B cell (primary cell): ENCODE results near the gene KIAA0232. TPM values are rescaled to one million over a fixed set of nuclear protein-coding genes. Genes with fewer than 3 reads are reported as not detected.

Experiments
- ATAC-seq: fragments of 200-7000 bp; cut with Tn5 transposase; one replicate; pipeline ENCODE4 v1.10.0; 2021; ENCODE audit warnings: low read depth, mild to moderate bottlenecking, moderate number of reproducible peaks, moderate library complexity
- CTCF ChIA-PET: fragments of 350-600 bp; sonication (Branson Sonifier 250); formaldehyde crosslinking; loops from one replicate; lab custom pipeline; 2021; ENCODE audit warnings: antibody characterized with exemption, inconsistent platforms; lab: Charles Lee
- POLR2A ChIA-PET: fragments of 350-600 bp; sonication (Branson Sonifier 250); formaldehyde crosslinking; loops from one replicate; lab custom pipeline; 2021; ENCODE audit warnings: antibody characterized with exemption; lab: Charles Lee
- DNase-seq: peaks from one replicate; pipeline ENCODE4 v3.0.0; 2013
- H2AFZ ChIP-seq: 2 replicates; pipeline ENCODE4 v1.6.1; 2012; ENCODE audit warnings: mild to moderate bottlenecking, low read depth, low read length; ENCODE audit not compliant: insufficient read depth, poor library complexity, severe bottlenecking
- H3K27ac ChIP-seq, 2 donors: 1 replicate in 1 of 2; 2 replicates in 1 of 2; pipeline ENCODE4 v1.5.1; 2012 to 2013; ENCODE audit warnings: low read length in 2 of 2, mild to moderate bottlenecking in 2 of 2, moderate library complexity in 1 of 2
- H3K27me3 ChIP-seq, 4 experiments: fragments of 200-600 bp in 1 of 4; sonication (generic) in 1 of 4; replicated peaks in 1 of 4; 1 replicate in 2 of 4; 2 replicates in 2 of 4; pipeline versions ENCODE4 v1.6.1 to v1.7.0; 2013 to 2016; ENCODE audit warnings: low read length in 3 of 4, mild to moderate bottlenecking in 2 of 4, mixed read lengths in 1 of 4, moderate library complexity in 1 of 4; ENCODE audit not compliant: insufficient read depth in 4 of 4, control insufficient read depth in 3 of 4; ENCODE audit errors: control extremely low read depth in 1 of 4
- H3K36me3 ChIP-seq, 2 experiments: replicated peaks in 1 of 2; 1 replicate in 1 of 2; 2 replicates in 1 of 2; pipeline versions ENCODE4 v1.6.1 to v1.7.1; 2013; ENCODE audit warnings: low read length in 1 of 2; ENCODE audit not compliant: insufficient read depth in 2 of 2, control insufficient read depth in 1 of 2; ENCODE audit errors: control extremely low read depth in 1 of 2, extremely low read depth in 1 of 2
- H3K4me1 ChIP-seq, 2 donors: fragments of 200-600 bp in 1 of 2; sonication (generic) in 1 of 2; 1 replicate in 1 of 2; 2 replicates in 1 of 2; pipeline versions ENCODE4 v1.5.1 to v1.6.1; 2013 to 2017; ENCODE audit warnings: low read length in 2 of 2; ENCODE audit not compliant: control insufficient read depth in 2 of 2, insufficient read depth in 2 of 2
- H3K4me2 ChIP-seq: replicated peaks from 2 replicates; pipeline ENCODE3; 2012; ENCODE audit warnings: mild to moderate bottlenecking, low read depth, low read length; ENCODE audit not compliant: poor library complexity, severe bottlenecking
- H3K4me3 ChIP-seq, 5 experiments: fragments of 200-600 bp in 1 of 5; sonication (generic) in 1 of 5; 1 replicate in 3 of 5; 2 replicates in 2 of 5; pipeline versions ENCODE4 v1.5.1 to v1.7.0; 2011 to 2016; ENCODE audit warnings: low read length in 4 of 5, mild to moderate bottlenecking in 4 of 5, low read depth in 2 of 5, control low read depth in 1 of 5, moderate library complexity in 1 of 5; ENCODE audit not compliant: insufficient read depth in 1 of 5; ENCODE audit errors: control extremely low read depth in 1 of 5, extremely low read depth in 1 of 5
- H3K79me2 ChIP-seq: fragments of 200-600 bp; sonication (generic); one replicate; pipeline ENCODE4 v1.6.0; 2016; ENCODE audit warnings: low read length; ENCODE audit not compliant: control insufficient read depth, insufficient read depth
- H3K9ac ChIP-seq: fragments of 200-600 bp; sonication (generic); 2 replicates; pipeline ENCODE4 v1.6.1; 2017; ENCODE audit warnings: mild to moderate bottlenecking, low read length, moderate library complexity
- H3K9me3 ChIP-seq, 3 donors: one replicate each; pipeline versions ENCODE4 v1.6.1 to v1.7.1; 2013; ENCODE audit warnings: low read length in 2 of 3; ENCODE audit not compliant: control insufficient read depth in 2 of 3, insufficient read depth in 1 of 3; ENCODE audit errors: control extremely low read depth in 1 of 3
- H4K20me1 ChIP-seq: 2 replicates; pipeline ENCODE4 v1.6.0; 2012; ENCODE audit warnings: mild to moderate bottlenecking, low read length; ENCODE audit not compliant: insufficient read depth, control insufficient read depth, poor library complexity, severe bottlenecking
- H3K27ac Mint-ChIP-seq: one replicate; pipeline ENCODE4 v1.8.0; 2021; ENCODE audit warnings: mixed read lengths
- H3K27me3 Mint-ChIP-seq: one replicate; pipeline ENCODE4 v1.8.0; 2021; ENCODE audit warnings: mixed read lengths
- H3K4me1 Mint-ChIP-seq: one replicate; pipeline ENCODE4 v1.8.0; 2021; ENCODE audit warnings: mixed read lengths
- H3K4me3 Mint-ChIP-seq: one replicate; pipeline ENCODE4 v1.8.0; 2021; ENCODE audit warnings: mixed read lengths
- H3K9me3 Mint-ChIP-seq: one replicate; pipeline ENCODE4 v1.8.0; 2022; ENCODE audit warnings: mixed read lengths; ENCODE audit not compliant: insufficient read depth
- EZH2 ChIP-seq: IDR thresholded peaks from 2 replicates; pipeline ENCODE4 v1.6.1; 2012; ENCODE audit warnings: borderline replicate concordance, low read depth, mild to moderate bottlenecking, moderate library complexity, low read length; ENCODE audit not compliant: insufficient read depth, poor library complexity, severe bottlenecking
- WGBS: methylation state at CpG from one replicate; pipeline ENCODE4 v1.1.5; 2013; ENCODE audit warnings: missing lambda C conversion rate; ENCODE audit not compliant: insufficient coverage; 5-methylcytosine and 5-hydroxymethylcytosine counted together
- intact Hi-C: fragments of 100-400 bp; cut with micrococcal nuclease; formaldehyde crosslinking; loops from one replicate; pipeline ENCODE4 v1.10.0; 2022
- polyA plus RNA-seq: library from polyadenylated mRNA; depleted of rRNA; stranded (reverse); fragments of >200 nt; gene quantifications from 2 replicates; pipeline ENCODE4 v1.2.3, GENCODE V29; 2012
- total RNA-seq, 2 donors: library from RNA; stranded (reverse); fragments of 120-200 nt in 1 of 2; gene quantifications; 1 replicate in 1 of 2; 2 replicates in 1 of 2; pipeline versions ENCODE4 v1.2.3 to v1.2.4, GENCODE V29; 2013 to 2022
- TF ChIP-seq, protein P1 (sequence below): fragments of 200-600 bp; IDR thresholded peaks from one replicate; pipeline ENCODE4 v1.8.0; 2022; ENCODE audit warnings: antibody characterized with exemption, mild to moderate bottlenecking

KIAA0232 gene
- total and polyA plus RNA-seq, 2 donors (not counting 1 experiment from before 2014, with no cell fraction given): 2.9 to 20.8 TPM

DNA sequence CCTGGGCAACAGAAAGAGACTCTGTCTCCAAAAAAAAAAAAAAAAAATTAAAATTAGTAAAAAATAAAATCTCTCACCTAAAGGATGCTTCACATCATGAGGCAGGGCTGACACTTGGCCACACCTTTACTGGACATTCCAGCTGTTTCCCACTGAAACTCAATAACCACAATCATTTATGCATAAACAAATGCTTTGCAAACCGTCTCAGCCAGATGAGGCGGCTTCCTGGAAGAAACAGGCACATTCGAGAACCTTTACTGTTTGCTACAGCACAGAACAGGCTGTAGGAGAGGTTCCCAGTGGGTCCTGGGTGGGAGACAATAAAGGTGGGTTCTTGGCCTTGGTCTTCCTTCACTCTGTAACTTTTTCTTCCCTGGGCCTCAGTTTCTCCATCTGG is 116.2 kb downstream of the KIAA0232 start:
- H3K9ac ChIP-seq: no peak overlapping the region
- ChIA-PET CTCF (interaction anchor here (1.3 kb wide), 1 partner anchor 172 kb away, joined by 3 read pairs; no protein-coding TSS in a partner anchor), POLR2A (no interaction called here)
- H4K20me1 ChIP-seq: no peaks in the 10 kb centered on the region
- H3K9me3 ChIP-seq: no peaks in the 10 kb centered on the region
- Mint-ChIP-seq H3K4me3 (no peak overlapping the region), H3K9me3 (no peaks in the 10 kb centered on the region), H3K4me1 (peaks cover 2% of the 10 kb centered on the region), H3K27me3 (no peaks in the 10 kb centered on the region), H3K27ac (no peak overlapping the region)
- H3K36me3 ChIP-seq: no peaks in the 10 kb centered on the region
- H3K4me3 ChIP-seq: no peak overlapping the region
- H3K4me1 ChIP-seq: no peaks in the 10 kb centered on the region
- no peak overlapping the region for H3K27ac ChIP-seq
- no peak for DNase-seq
- 0% methylated on average over 1 of the region's 3 CpGs for WGBS
- H3K27me3 ChIP-seq: no peaks in the 10 kb centered on the region
- no peak overlapping the region for H2AFZ ChIP-seq
- H3K4me2 ChIP-seq: no peak overlapping the region
- no peak for ATAC-seq
- intact Hi-C loops: no loop called here
- H3K79me2 ChIP-seq: no peaks in the 10 kb centered on the region
- no peak for TF ChIP-seq EZH2
- TF ChIP-seq, protein P1, sequence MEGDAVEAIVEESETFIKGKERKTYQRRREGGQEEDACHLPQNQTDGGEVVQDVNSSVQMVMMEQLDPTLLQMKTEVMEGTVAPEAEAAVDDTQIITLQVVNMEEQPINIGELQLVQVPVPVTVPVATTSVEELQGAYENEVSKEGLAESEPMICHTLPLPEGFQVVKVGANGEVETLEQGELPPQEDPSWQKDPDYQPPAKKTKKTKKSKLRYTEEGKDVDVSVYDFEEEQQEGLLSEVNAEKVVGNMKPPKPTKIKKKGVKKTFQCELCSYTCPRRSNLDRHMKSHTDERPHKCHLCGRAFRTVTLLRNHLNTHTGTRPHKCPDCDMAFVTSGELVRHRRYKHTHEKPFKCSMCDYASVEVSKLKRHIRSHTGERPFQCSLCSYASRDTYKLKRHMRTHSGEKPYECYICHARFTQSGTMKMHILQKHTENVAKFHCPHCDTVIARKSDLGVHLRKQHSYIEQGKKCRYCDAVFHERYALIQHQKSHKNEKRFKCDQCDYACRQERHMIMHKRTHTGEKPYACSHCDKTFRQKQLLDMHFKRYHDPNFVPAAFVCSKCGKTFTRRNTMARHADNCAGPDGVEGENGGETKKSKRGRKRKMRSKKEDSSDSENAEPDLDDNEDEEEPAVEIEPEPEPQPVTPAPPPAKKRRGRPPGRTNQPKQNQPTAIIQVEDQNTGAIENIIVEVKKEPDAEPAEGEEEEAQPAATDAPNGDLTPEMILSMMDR: no peak

DNA sequence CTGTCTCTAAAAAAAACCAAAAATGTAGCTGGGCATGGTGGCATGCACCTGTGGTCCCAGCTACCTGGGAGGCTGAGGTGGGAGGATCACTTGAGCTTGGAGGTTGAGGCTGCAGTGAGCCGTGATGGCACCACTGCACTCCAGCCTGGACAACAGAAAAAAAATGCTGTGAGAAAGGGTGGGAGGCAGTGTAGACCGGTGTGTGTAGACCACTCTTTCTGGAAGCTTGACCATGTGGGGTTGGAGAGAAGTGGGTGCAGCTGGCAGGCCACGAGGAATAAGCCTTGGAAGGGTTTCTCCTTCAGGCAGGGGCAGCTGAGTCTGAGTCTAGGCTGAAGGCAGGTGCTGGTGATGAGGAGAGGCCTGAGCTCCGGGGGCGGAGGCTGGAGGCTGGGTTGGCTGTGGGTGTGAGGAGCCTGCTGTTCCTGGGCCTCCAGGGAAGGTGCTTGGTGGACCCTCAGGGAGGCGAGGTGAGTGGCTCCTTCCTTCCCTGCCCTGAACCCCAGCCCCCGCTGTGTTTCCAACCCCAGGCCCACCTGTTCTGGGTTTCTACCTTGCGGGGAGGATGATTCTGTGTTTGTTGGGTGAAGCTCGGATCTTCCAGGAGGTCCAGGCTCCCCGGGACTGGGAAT is 117.8 kb downstream of the KIAA0232 start:
- Mint-ChIP-seq H3K27me3 (no peaks in the 10 kb centered on the region), H3K4me1 (peaks cover 2% of the 10 kb centered on the region), H3K4me3 (no peak overlapping the region), H3K9me3 (no peaks in the 10 kb centered on the region), H3K27ac (no peak overlapping the region)
- ChIA-PET POLR2A (no interaction called here), CTCF (interaction anchor here (1.0 to 1.3 kb wide), 3 partner anchors 26 to 171 kb away, joined by 3 to 4 read pairs (median 3); no protein-coding TSS in a partner anchor)
- Histone ChIP-seq H3K4me2 (no peak overlapping the region), H3K4me3 (no peak overlapping the region), H3K27me3 (no peaks in the 10 kb centered on the region), H3K36me3 (no peaks in the 10 kb centered on the region), H4K20me1 (no peaks in the 10 kb centered on the region), H3K9ac (no peak overlapping the region), H3K27ac (no peak overlapping the region), H3K4me1 (no peaks in the 10 kb centered on the region), H2AFZ (no peak overlapping the region), H3K79me2 (no peaks in the 10 kb centered on the region), H3K9me3 (no peaks in the 10 kb centered on the region)
- intact Hi-C loops: no loop called here
- WGBS: 93% methylated on average over 9 of the region's 10 CpGs
- DNase-seq: no peak
- TF ChIP-seq, protein P1: no peak
- TF ChIP-seq EZH2: no peak
- ATAC-seq: no peak
